Endodermal cell (in vitro differentiated cells): ENCODE data around the gene PLA2G12B. TPM values are rescaled to one million over a fixed set of nuclear protein-coding genes. Genes with fewer than 3 reads are reported as not detected.

Source experiments
- DNase-seq: peaks from one replicate; pipeline ENCODE4 v3.0.0-alpha.2; 2017
- H3K27ac ChIP-seq: 2 replicates; pipeline ENCODE4 v1.5.1; 2013; ENCODE audit warnings: mild to moderate bottlenecking, low read depth, low read length, moderate library complexity
- H3K27me3 ChIP-seq: 2 replicates; pipeline ENCODE4 v1.6.1; 2013; ENCODE audit warnings: mild to moderate bottlenecking, low read length, moderate library complexity; ENCODE audit not compliant: insufficient read depth, control insufficient read depth, poor library complexity, severe bottlenecking
- H3K36me3 ChIP-seq: 2 replicates; pipeline ENCODE4 v1.7.0; 2013; ENCODE audit warnings: mild to moderate bottlenecking, low read length, moderate library complexity; ENCODE audit not compliant: control insufficient read depth, insufficient read depth
- H3K4me1 ChIP-seq: one replicate; pipeline ENCODE4 v1.7.0; 2013; ENCODE audit warnings: low read length; ENCODE audit not compliant: control insufficient read depth, insufficient read depth
- H3K4me3 ChIP-seq: 2 replicates; pipeline ENCODE4 v1.5.1; 2013; ENCODE audit warnings: mild to moderate bottlenecking, low read length, moderate library complexity
- H3K9ac ChIP-seq: 2 replicates; pipeline ENCODE4 v1.6.1; 2013; ENCODE audit warnings: mild to moderate bottlenecking, low read length, moderate library complexity; ENCODE audit not compliant: poor library complexity, severe bottlenecking; ENCODE audit errors: extremely low read depth
- H3K9me3 ChIP-seq: 2 replicates; pipeline ENCODE4 v1.6.1; 2013; ENCODE audit warnings: mild to moderate bottlenecking, low read length, moderate library complexity; ENCODE audit not compliant: control insufficient read depth
- H3K27ac Mint-ChIP-seq: 2 replicates; pipeline ENCODE4 v1.8.0; 2020; ENCODE audit warnings: mixed read lengths
- H3K27me3 Mint-ChIP-seq: 2 replicates; pipeline ENCODE4 v1.8.0; 2021; ENCODE audit warnings: mild to moderate bottlenecking, mixed read lengths; ENCODE audit not compliant: insufficient read depth
- H3K36me3 Mint-ChIP-seq: 2 replicates; pipeline ENCODE4 v1.8.0; 2020; ENCODE audit warnings: low read depth, mixed read lengths
- H3K4me1 Mint-ChIP-seq: 2 replicates; pipeline ENCODE4 v1.8.0; 2020; ENCODE audit warnings: mixed read lengths
- H3K4me3 Mint-ChIP-seq: 2 replicates; pipeline ENCODE4 v1.8.0; 2020; ENCODE audit warnings: mild to moderate bottlenecking, moderate library complexity, mixed read lengths
- H3K9me3 Mint-ChIP-seq: 2 replicates; pipeline ENCODE4 v1.8.0; 2020; ENCODE audit warnings: mild to moderate bottlenecking, mixed read lengths
- WGBS, 2 experiments: methylation state at CpG; one replicate each; pipeline versions ENCODE4 v1.1.5 to v1.1.7; 2013; ENCODE audit warnings: missing lambda C conversion rate in 2 of 2, mixed read lengths in 1 of 2; ENCODE audit not compliant: insufficient coverage in 1 of 2, insufficient read length in 1 of 2; 5-methylcytosine and 5-hydroxymethylcytosine counted together
- total RNA-seq, 2 donors: library from RNA; stranded (reverse); fragmentation: NEBNext Ultra II Directional in 1 of 2; extraction: Animal tissue kit (Norgen Biotek cat#: 25700) in 1 of 2; gene quantifications; 2 replicates in 1 of 2; 3 replicates in 1 of 2; pipeline ENCODE4 v1.2.1, GENCODE V29; 2021
- TF ChIP-seq, protein P1 (sequence below): fragments of 200-600 bp; sonication (generic); conservative IDR thresholded peaks from 2 replicates; pipeline ENCODE4 v1.5.0; 2021; ENCODE audit warnings: antibody characterized with exemption, mild to moderate bottlenecking

Gene PLA2G12B
- total RNA-seq, 2 donors from 2014 or later = 0.64 to 0.93 TPM

DNA sequence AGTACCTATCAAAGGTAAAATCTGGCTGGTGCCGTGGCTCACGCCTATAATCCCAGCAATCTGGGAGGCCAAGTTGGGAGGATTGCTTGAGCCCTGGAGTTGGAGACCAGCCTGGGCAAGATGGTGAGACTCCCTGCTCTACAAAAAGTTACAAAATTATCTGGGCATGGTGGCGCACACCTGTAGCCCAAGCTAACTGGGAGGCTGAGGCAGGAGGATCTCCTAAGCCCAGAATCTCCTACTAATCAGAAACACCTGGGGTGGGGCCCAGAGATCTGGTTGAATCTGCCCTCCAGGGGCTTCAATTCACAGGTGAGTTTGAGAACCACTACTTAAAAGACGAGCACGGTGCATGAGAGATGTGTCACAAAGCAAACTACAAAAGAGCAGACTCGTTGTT is 2.4 kb downstream of the PLA2G12B start:
- Histone ChIP-seq H3K27ac (no peak overlapping the region), H3K9me3 (peaks cover 5% of the 10 kb centered on the region), H3K9ac (no peak overlapping the region), H3K36me3 (no peaks in the 10 kb centered on the region), H3K4me3 (peak overlapping the region; percentile 37), H3K27me3 (no peaks in the 10 kb centered on the region), H3K4me1 (peaks cover 15% of the 10 kb centered on the region)
- H3K36me3 Mint-ChIP-seq = no peaks in the 10 kb centered on the region
- no peaks in the 10 kb centered on the region for H3K27me3 Mint-ChIP-seq
- H3K4me3 Mint-ChIP-seq = peak overlapping the region; percentile 40
- 85 to 93% methylated on average over 5 to 6 of the region's 6 CpGs for WGBS, 2 experiments
- DNase-seq = no peak
- H3K27ac Mint-ChIP-seq = peak overlapping the region; percentile 92
- no peaks in the 10 kb centered on the region for H3K9me3 Mint-ChIP-seq
- TF ChIP-seq, protein P1, sequence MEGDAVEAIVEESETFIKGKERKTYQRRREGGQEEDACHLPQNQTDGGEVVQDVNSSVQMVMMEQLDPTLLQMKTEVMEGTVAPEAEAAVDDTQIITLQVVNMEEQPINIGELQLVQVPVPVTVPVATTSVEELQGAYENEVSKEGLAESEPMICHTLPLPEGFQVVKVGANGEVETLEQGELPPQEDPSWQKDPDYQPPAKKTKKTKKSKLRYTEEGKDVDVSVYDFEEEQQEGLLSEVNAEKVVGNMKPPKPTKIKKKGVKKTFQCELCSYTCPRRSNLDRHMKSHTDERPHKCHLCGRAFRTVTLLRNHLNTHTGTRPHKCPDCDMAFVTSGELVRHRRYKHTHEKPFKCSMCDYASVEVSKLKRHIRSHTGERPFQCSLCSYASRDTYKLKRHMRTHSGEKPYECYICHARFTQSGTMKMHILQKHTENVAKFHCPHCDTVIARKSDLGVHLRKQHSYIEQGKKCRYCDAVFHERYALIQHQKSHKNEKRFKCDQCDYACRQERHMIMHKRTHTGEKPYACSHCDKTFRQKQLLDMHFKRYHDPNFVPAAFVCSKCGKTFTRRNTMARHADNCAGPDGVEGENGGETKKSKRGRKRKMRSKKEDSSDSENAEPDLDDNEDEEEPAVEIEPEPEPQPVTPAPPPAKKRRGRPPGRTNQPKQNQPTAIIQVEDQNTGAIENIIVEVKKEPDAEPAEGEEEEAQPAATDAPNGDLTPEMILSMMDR = no peak
- H3K4me1 Mint-ChIP-seq = peaks cover 28% of the 10 kb centered on the region

DNA sequence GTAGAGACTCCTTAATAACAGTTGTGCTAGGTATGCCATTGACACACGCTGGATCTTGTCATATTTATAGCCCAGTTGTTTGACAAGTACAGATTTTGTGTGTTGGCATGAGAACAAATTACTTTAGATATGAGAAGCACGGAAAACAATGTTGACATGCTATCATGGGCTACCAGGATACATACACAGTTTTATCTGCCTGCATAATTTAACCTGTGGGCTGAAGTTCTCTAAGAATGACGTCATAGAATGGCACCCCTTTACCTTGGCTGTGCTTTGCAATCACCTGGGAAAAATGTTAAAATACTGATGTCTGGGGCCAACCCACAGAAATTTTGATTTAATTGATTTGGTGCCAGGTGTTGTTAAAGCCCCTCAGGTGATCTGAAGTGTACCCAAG is 2.8 kb downstream of the PLA2G12B start:
- no peak overlapping the region for H3K9ac ChIP-seq
- Mint-ChIP-seq H3K36me3 (no peaks in the 10 kb centered on the region), H3K9me3 (no peaks in the 10 kb centered on the region), H3K27me3 (no peaks in the 10 kb centered on the region), H3K4me1 (peaks cover 28% of the 10 kb centered on the region), H3K4me3 (no peak overlapping the region), H3K27ac (no peak overlapping the region)
- H3K36me3 ChIP-seq = no peaks in the 10 kb centered on the region
- DNase-seq = no peak
- peaks cover 5% of the 10 kb centered on the region for H3K9me3 ChIP-seq
- H3K27me3 ChIP-seq = no peaks in the 10 kb centered on the region
- TF ChIP-seq, protein P1 = no peak
- 93 to 100% methylated on average over 3 of the region's 3 CpGs for WGBS, 2 experiments
- peaks cover 15% of the 10 kb centered on the region for H3K4me1 ChIP-seq
- H3K27ac ChIP-seq = no peak overlapping the region
- no peak overlapping the region for H3K4me3 ChIP-seq

DNA sequence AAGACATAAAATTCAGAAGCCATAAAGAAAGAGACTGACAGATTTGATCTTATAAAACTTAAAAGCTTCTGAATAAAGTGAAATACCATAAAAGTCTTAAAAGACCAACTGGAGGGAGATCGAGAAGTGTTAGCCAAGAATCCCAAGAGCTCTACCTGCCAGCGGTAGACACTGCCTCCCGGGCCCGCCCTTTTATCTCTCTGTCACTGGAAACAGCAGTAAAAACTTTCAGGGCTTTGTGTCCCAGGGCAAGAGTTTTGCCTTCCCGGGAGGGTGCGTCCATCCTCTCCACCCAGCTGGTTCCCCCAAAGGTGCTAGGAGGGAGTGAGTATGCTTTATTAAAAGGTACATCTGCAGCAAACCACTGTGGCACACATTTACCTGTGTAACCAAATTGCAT is 5.8 kb downstream of the PLA2G12B start:
- H3K27ac Mint-ChIP-seq = no peak overlapping the region
- Histone ChIP-seq H3K9ac (no peak overlapping the region), H3K36me3 (no peaks in the 10 kb centered on the region), H3K9me3 (peaks cover 5% of the 10 kb centered on the region), H3K4me3 (no peak overlapping the region), H3K27me3 (peaks cover 4% of the 10 kb centered on the region), H3K27ac (no peak overlapping the region), H3K4me1 (peaks cover 7% of the 10 kb centered on the region)
- 65 to 84% methylated on average over 4 to 6 of the region's 6 CpGs for WGBS, 2 experiments
- H3K4me1 Mint-ChIP-seq = peaks cover 15% of the 10 kb centered on the region
- H3K4me3 Mint-ChIP-seq = no peak overlapping the region
- peaks cover 2% of the 10 kb centered on the region for H3K27me3 Mint-ChIP-seq
- TF ChIP-seq, protein P1 = no peak
- DNase-seq = peak; percentile 53
- no peaks in the 10 kb centered on the region for H3K9me3 Mint-ChIP-seq
- H3K36me3 Mint-ChIP-seq = no peaks in the 10 kb centered on the region
